GM12801 (cell line): ENCODE data around the gene LIME1.

Experiments
- TF ChIP-seq, protein P1 (sequence below): IDR thresholded peaks from one replicate; pipeline ENCODE4 v1.5.1; 2011; ENCODE audit warnings: control low read depth; ENCODE audit not compliant: insufficient read length; ENCODE audit errors: extremely low read depth

LIME1 gene

DNA sequence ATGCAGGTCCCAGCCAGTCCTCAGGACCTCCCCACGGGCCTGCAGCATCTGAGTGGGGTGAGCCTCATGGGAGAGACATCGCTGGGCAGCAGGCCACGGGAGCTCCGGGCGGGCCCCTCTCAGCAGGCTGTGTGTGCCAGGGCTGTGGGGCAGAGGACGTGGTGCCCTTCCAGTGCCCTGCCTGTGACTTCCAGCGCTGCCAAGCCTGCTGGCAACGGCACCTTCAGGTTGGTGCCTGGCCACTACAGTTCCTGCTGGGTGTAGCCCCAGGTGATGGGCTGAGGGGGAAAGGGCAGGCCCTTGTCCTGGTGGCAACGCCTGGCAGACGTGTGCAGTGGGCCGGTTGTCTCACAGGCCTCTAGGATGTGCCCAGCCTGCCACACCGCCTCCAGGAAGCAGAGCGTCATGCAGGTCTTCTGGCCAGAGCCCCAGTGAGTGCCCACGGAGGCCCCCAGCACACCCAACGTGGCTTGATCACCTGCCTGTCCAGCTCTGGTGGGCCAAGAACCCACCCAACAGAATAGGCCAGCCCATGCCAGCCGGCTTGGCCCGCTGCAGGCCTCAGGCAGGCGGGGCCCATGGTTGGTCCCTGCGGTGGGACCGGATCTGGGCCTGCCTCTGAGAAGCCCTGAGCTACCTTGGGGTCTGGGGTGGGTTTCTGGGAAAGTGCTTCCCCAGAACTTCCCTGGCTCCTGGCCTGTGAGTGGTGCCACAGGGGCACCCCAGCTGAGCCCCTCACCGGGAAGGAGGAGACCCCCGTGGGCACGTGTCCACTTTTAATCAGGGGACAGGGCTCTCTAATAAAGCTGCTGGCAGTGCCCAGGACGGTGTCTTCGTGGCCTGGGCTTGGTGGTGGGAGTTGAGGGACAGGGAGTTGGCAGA is 40.8 kb upstream of the LIME1 start:
- TF ChIP-seq, protein P1, sequence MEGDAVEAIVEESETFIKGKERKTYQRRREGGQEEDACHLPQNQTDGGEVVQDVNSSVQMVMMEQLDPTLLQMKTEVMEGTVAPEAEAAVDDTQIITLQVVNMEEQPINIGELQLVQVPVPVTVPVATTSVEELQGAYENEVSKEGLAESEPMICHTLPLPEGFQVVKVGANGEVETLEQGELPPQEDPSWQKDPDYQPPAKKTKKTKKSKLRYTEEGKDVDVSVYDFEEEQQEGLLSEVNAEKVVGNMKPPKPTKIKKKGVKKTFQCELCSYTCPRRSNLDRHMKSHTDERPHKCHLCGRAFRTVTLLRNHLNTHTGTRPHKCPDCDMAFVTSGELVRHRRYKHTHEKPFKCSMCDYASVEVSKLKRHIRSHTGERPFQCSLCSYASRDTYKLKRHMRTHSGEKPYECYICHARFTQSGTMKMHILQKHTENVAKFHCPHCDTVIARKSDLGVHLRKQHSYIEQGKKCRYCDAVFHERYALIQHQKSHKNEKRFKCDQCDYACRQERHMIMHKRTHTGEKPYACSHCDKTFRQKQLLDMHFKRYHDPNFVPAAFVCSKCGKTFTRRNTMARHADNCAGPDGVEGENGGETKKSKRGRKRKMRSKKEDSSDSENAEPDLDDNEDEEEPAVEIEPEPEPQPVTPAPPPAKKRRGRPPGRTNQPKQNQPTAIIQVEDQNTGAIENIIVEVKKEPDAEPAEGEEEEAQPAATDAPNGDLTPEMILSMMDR = no peak

GRCh38 chr20:63696306-63696627 is 40.2 kb upstream of the LIME1 start:
- TF ChIP-seq, protein P1 = no peak

GRCh38 chr20:63696628-63697356 is 39.7 kb upstream of the LIME1 start, which contains the start of gene TNFRSF6B:
Gene TNFRSF6B (plus strand): TSS chr20:63696652. CDS start chr20:63696768, 116 bp downstream.
- TF ChIP-seq, protein P1 = no peak

- TF ChIP-seq, protein P1 = no peak
These were observed 39.1 kb upstream of the LIME1 start for GRCh38 chr20:63697357-63697867.

GRCh38 chr20:63697868-63698545 is 38.5 kb upstream of the LIME1 start:
- TF ChIP-seq, protein P1 = no peak

GRCh38 chr20:63698739-63699465 is 37.6 kb upstream of the LIME1 start:
- TF ChIP-seq, protein P1 = no peak
